Cardiac fibroblast (primary cell): Measurements from ENCODE around the gene ZP1.

Source experiments
- DNase-seq, 2 donors: peaks; one replicate each; pipeline versions ENCODE4 v3.0.0 to v3.0.0-alpha.2; 2010; ENCODE audit warnings: low read depth in 2 of 2
- H3K4me3 ChIP-seq, 2 donors: replicated peaks in 1 of 2; 1 replicate in 1 of 2; 2 replicates in 1 of 2; pipeline ENCODE4 v1.5.1; 2011; ENCODE audit warnings: low read depth in 2 of 2, low read length in 2 of 2, mild to moderate bottlenecking in 2 of 2, moderate library complexity in 1 of 2
- TF ChIP-seq, protein P1 (sequence below): IDR thresholded peaks from one replicate; pipeline ENCODE4 v1.5.1; 2011; ENCODE audit warnings: low read depth, mild to moderate bottlenecking, low read length, inconsistent platforms

Gene ZP1

GRCh38 chr11:60855726-60856633 is 11.4 kb upstream of the ZP1 start, which contains the start of gene PTGDR2:
TSS of gene PTGDR2 (minus strand) at chr11:60855950. CDS start at chr11:60853722, 2,228 bp downstream.
- TF ChIP-seq, protein P1, sequence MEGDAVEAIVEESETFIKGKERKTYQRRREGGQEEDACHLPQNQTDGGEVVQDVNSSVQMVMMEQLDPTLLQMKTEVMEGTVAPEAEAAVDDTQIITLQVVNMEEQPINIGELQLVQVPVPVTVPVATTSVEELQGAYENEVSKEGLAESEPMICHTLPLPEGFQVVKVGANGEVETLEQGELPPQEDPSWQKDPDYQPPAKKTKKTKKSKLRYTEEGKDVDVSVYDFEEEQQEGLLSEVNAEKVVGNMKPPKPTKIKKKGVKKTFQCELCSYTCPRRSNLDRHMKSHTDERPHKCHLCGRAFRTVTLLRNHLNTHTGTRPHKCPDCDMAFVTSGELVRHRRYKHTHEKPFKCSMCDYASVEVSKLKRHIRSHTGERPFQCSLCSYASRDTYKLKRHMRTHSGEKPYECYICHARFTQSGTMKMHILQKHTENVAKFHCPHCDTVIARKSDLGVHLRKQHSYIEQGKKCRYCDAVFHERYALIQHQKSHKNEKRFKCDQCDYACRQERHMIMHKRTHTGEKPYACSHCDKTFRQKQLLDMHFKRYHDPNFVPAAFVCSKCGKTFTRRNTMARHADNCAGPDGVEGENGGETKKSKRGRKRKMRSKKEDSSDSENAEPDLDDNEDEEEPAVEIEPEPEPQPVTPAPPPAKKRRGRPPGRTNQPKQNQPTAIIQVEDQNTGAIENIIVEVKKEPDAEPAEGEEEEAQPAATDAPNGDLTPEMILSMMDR = no peak
- H3K4me3 ChIP-seq = no peak within 1 kb of the TSS
- DNase-seq = no peak

DNA sequence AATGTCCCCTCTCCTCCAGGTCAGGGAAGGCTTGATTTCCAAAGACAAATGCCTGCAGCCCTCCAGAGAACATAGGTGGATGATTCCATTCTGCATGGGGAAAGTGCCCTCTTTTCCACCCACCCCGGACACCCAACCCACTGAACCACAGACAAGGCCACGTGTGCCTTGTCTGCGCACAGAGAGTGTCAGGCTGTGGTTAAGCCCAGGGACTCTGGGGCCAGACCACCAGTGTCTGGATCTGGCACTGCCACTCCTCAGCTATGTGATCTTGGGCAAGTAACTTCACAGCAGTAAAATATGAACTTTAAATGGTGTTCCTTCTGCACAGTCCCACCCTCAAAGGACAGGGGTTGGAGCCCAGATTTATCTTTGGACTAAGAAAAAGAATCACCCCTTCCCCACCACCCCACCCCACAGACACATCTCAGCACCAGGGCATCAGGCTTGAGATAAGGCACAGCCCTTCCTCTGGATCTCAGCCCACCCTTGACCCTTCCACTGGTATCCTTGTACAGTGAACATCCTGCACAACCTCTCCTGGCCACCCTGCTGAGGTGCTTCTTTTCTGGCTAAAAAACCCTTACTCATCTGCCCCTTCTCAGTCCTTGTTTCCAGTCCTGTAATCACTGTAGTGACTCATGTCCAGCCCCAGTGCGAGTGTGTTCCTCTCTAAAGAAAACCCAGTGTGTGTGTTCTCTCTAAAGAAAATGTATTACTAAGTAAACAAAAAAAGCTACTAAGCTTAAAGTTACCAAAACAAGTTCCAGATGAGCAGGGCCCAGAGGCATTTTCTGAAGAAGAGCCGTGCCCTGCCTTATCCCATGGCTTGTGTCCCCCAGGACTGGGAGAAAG is 9.7 kb upstream of the ZP1 start:
- TF ChIP-seq, protein P1 = no peak
- peak in 1 of 2 donors; percentile 76 for DNase-seq
- H3K4me3 ChIP-seq = no peak overlapping the region

GRCh38 chr11:60858236-60858635 is 9.1 kb upstream of the ZP1 start:
- no peak overlapping the region for H3K4me3 ChIP-seq
- DNase-seq = no peak
- TF ChIP-seq, protein P1 = no peak

DNA sequence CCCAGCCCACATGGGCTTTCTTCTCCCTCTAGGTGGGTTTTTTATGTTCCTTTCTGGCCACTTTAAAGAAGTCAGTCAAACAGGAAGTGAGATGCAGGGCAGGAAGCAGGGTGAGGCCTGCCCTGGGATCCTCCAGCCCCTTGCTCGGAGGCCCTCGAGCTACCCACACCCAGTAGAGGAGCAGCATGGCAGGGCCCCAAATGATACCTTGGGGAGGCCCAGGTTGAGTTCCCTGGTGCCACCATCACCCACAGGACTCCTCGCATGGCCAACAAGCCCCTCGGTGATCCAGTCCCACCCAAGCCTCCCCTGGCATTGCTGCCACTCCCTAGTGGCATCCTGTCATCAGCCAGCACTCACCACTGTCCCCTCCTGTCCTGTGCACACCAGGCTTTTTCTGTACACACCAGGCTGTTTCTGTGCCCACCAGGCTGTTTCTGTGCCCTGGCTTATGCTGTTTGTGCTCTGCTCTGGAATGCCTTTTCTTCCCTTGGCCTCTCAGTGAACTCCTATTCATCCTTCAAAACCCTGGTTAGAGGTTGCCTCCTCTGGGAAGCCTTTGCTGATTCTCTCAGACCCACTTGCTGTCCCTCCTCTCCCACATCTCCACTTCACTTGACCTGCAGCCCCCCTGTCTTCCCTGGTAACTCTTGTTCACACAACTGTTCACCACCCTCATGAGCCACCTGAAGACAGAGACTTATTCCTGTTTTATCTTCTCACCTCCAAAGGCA is 8.4 kb upstream of the ZP1 start:
- TF ChIP-seq, protein P1 = no peak
- no peak for DNase-seq
- no peak overlapping the region for H3K4me3 ChIP-seq

DNA sequence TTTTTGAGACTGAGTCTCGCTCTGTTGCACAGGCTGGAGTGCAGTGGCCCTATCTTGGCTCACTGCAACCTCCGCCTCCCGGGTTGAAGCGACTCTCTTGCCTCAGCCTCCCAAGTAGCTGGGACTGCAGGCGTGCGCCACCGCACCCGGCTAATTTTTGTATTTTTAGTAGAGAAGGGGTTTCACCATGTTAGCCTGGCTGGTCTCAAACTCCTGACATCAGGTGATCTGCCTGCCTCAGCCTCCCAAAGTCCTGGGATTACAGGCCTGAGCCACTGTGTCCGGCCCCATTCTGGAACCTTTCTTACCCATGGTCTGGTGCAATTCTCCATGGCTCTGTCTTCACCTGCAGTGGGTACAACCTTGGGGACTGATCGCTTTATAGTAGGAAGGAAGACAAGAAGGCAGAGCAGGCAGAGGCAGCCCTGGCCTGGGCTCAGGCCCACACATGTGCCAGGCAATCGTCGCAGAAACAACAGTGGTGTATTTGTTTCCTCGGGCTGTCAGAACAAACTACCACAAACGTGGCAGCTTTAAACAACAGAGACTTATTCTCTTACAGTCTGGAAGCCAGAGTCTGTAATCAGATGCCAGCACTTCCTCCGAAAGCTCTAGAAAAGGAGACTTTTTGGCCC is 7.6 kb upstream of the ZP1 start:
- DNase-seq = no peak
- TF ChIP-seq, protein P1 = no peak
- no peak overlapping the region for H3K4me3 ChIP-seq

- peak in 1 of 2 donors; percentile 25 for DNase-seq
- TF ChIP-seq, protein P1 = no peak
- H3K4me3 ChIP-seq = no peak overlapping the region
These were observed 6.4 kb upstream of the ZP1 start for GRCh38 chr11:60860943-60861342.
